MCF 10A (cell line): ENCODE data around the gene BPHL. TPM values are rescaled to one million over a fixed set of nuclear protein-coding genes. Genes with fewer than 3 reads are reported as not detected.
"Not testable (repeated sequence)": the region's sequence is repeated elsewhere in the genome, so short reads cannot be mapped to it uniquely, and the experiment has no call there.

ENCODE experiments used
- BruUV-seq: library from RNA; stranded (reverse); fragments of 400-500 nt; replicated peaks from 2 replicates; lab custom pipeline; 2021; lab: Mats Ljungman, UMichigan
- CTCF ChIA-PET: fragments of 300-600 bp; sonication (Branson Sonifier 250); formaldehyde crosslinking; extraction: SDS; loops from one replicate; lab custom pipeline; 2021; ENCODE audit warnings: antibody characterized with exemption, inconsistent platforms; lab: Yijun Ruan, JAX
- POLR2A ChIA-PET: fragments of 300-600, 350-650 bp; sonication (Branson Sonifier 250); formaldehyde crosslinking; extraction: SDS; loops from one replicate; lab custom pipeline; 2020; ENCODE audit warnings: antibody characterized with exemption, inconsistent platforms; lab: Yijun Ruan, JAX
- DNase-seq: peaks from one replicate; pipeline ENCODE4 v3.0.0-alpha.2; 2018; ENCODE audit not compliant: unreplicated experiment
- H3K27ac Mint-ChIP-seq: one replicate; pipeline ENCODE4 v1.8.0; 2022; ENCODE audit warnings: mild to moderate bottlenecking, low read depth, mixed read lengths; ENCODE audit not compliant: unreplicated experiment
- H3K27me3 Mint-ChIP-seq: one replicate; pipeline ENCODE4 v1.8.0; 2022; ENCODE audit warnings: mixed read lengths; ENCODE audit not compliant: insufficient read depth, unreplicated experiment
- H3K36me3 Mint-ChIP-seq: one replicate; pipeline ENCODE4 v1.8.0; 2022; ENCODE audit warnings: mild to moderate bottlenecking, moderate library complexity, mixed read lengths; ENCODE audit not compliant: insufficient read depth, unreplicated experiment
- H3K4me1 Mint-ChIP-seq: one replicate; pipeline ENCODE4 v1.8.0; 2022; ENCODE audit warnings: mixed read lengths; ENCODE audit not compliant: insufficient read depth, unreplicated experiment
- H3K4me3 Mint-ChIP-seq: one replicate; pipeline ENCODE4 v1.8.0; 2022; ENCODE audit warnings: mild to moderate bottlenecking, moderate library complexity, mixed read lengths; ENCODE audit not compliant: unreplicated experiment
- H3K9me3 Mint-ChIP-seq: one replicate; pipeline ENCODE4 v1.8.0; 2022; ENCODE audit warnings: mixed read lengths; ENCODE audit not compliant: unreplicated experiment
- CTCF ChIP-seq: fragments of 200-600 bp; IDR thresholded peaks from one replicate; pipeline ENCODE4 v1.8.0; 2022; ENCODE audit warnings: antibody characterized with exemption, mild to moderate bottlenecking; ENCODE audit not compliant: unreplicated experiment
- intact Hi-C: fragments of 100-400 bp; cut with micrococcal nuclease; formaldehyde crosslinking; loops from 2 replicates; pipeline ENCODE4 v1.14.1; 2022
- total RNA-seq: library from RNA; stranded (reverse); gene quantifications from 2 replicates; pipeline ENCODE4 v1.2.3, GENCODE V29; 2022

Gene BPHL
- total RNA-seq, 1 experiment from 2014 or later: 13.2 TPM

GRCh38 chr6:3195695-3196497 lies 77.4 kb downstream of the BPHL start:
- peaks cover 7% of the 10 kb centered on the region for H3K9me3 Mint-ChIP-seq
- H3K4me1 Mint-ChIP-seq: no peaks in the 10 kb centered on the region
- H3K4me3 Mint-ChIP-seq: no peak overlapping the region
- DNase-seq: no peak
- CTCF ChIA-PET: interaction anchor here (0.6 to 1.1 kb wide), 3 partner anchors 10 to 43 kb away, joined by 3 to 4 read pairs (median 3); no protein-coding TSS in a partner anchor
- no peak overlapping the region for H3K27ac Mint-ChIP-seq
- TF ChIP-seq CTCF: no peak
- H3K27me3 Mint-ChIP-seq: no peaks in the 10 kb centered on the region
- no peaks in the 10 kb centered on the region for H3K36me3 Mint-ChIP-seq
- POLR2A ChIA-PET: interaction anchor here (0.7 to 1.0 kb wide), 4 partner anchors 13 to 48 kb away, joined by 3 read pairs; no protein-coding TSS in a partner anchor
- no TSS peak for BruUV-seq
- intact Hi-C loops: no loop called here

DNA sequence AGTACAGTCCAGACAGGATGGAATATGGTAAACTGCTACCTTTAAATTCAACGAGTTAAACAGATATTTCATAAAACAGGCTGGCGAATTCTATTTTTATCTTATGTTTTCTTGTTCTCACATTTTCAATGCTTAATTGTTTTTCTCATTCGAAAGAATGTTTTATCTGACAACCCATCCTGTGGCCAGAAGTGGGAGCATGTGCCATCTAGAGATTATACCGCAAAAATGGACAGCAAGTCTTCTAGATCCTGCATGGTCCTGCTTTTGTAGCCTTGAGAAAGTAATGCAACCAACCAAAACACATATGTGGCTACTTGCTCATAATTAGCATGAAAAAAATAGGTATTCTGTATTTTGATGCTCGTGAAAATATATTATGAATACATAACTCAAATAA lies 78.3 kb downstream of the BPHL start:
- no peaks in the 10 kb centered on the region for H3K4me1 Mint-ChIP-seq
- intact Hi-C loops: no loop called here
- no peaks in the 10 kb centered on the region for H3K27me3 Mint-ChIP-seq
- TF ChIP-seq CTCF: no peak
- H3K4me3 Mint-ChIP-seq: no peak overlapping the region
- POLR2A ChIA-PET: interaction anchor here (0.8 to 1.0 kb wide), 3 partner anchors 12 to 47 kb away, joined by 3 read pairs; no protein-coding TSS in a partner anchor
- peaks cover 7% of the 10 kb centered on the region for H3K9me3 Mint-ChIP-seq
- DNase-seq: no peak
- CTCF ChIA-PET: interaction anchor here (1.1 kb wide), 1 partner anchor 9 kb away, joined by 3 read pairs; no protein-coding TSS in a partner anchor
- no peak overlapping the region for H3K27ac Mint-ChIP-seq
- no TSS peak for BruUV-seq
- no peaks in the 10 kb centered on the region for H3K36me3 Mint-ChIP-seq

DNA sequence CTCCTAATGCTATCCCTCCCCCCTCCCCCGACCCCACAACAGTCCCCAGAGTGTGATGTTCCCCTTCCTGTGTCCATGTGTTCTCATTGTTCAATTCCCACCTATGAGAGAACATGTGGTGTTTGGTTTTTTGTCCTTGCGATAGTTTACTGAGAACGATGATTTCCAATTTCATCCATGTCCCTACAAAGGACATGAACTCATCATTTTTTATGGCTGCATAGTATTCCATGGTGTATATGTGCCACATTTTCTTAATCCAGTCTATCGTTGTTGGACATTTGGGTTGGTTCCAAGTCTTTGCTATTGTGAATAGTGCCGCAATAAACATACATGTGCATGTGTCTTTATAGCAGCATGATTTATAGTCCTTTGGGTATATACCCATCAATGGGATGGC lies 79.2 kb downstream of the BPHL start:
- H3K4me1 Mint-ChIP-seq, H3K36me3 Mint-ChIP-seq, H3K27me3 Mint-ChIP-seq, H3K27ac Mint-ChIP-seq, H3K9me3 Mint-ChIP-seq, POLR2A ChIA-PET, CTCF ChIA-PET, intact Hi-C loops, BruUV-seq, DNase-seq, H3K4me3 Mint-ChIP-seq: not testable (repeated sequence)

DNA sequence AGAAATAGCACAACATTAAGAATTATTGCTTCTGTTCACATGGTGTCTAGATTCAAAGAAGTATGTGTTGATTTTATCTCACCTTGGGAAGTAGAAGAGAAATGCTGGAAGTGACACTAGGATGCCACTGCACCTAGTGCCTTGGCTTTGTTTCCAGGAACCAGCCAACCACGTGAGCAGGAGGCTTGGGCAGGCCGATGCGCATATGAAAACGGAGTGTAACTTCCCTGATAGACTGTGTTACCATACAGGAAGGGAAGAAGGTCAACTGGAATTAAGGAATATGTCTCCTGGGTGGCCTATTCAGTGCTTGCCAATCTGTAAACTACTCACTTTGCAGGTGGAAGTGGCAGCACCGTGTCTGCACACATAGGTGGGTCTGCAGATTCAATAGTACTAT lies 80.9 kb downstream of the BPHL start:
- ChIA-PET CTCF (interaction anchor here (0.7 kb wide), 1 partner anchor 169 kb away, joined by 3 read pairs; no protein-coding TSS in a partner anchor), POLR2A (no interaction called here)
- no peaks in the 10 kb centered on the region for H3K36me3 Mint-ChIP-seq
- TF ChIP-seq CTCF: no peak
- H3K27me3 Mint-ChIP-seq: no peaks in the 10 kb centered on the region
- no TSS peak for BruUV-seq
- H3K9me3 Mint-ChIP-seq: peaks cover 7% of the 10 kb centered on the region
- DNase-seq: no peak
- H3K27ac Mint-ChIP-seq: no peak overlapping the region
- intact Hi-C loops: no loop called here
- H3K4me1 Mint-ChIP-seq: no peaks in the 10 kb centered on the region
- H3K4me3 Mint-ChIP-seq: no peak overlapping the region
